HG03159 (cell line): ENCODE data around the gene CMC1.
"Not testable (repeated sequence)": the region's sequence is repeated elsewhere in the genome, so short reads cannot be mapped to it uniquely, and the experiment has no call there.

Source experiments
- ATAC-seq: cut with Tn5 transposase; IDR thresholded peaks from one replicate; pipeline ENCODE4 v1.9.1; 2021; ENCODE audit warnings: mild to moderate bottlenecking, moderate library complexity; ENCODE audit not compliant: unreplicated experiment

Gene CMC1

DNA sequence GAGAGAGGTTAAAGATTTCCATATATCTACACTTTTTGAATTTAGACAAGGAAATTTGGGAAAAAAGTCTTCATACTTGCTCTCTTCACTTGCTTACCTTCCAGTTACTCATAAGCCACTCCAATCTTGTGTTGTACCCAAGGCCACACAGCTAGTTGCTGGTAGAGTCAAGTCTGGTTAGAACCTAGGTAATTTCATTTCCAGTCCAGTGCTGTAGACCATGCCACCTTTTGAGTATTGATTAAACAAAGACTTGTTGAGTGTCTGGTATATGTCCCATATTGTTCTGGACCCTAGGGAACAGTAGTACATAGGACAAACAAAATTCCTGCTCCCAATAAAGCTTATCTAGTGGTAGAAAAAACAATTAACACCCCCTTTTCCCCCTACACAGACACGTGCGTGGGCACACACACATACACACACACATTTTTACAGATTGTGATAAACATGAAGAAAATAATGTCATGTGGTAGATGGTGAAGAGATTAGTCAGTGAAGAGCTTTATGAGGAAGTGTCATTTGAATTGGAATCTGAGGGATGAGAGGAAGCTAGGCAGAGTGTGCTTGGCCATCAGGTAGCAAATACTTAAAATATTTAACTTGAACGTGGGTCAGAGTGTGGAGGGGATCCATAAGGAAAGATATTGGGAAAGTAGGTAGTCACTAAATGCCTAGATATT is 2.1 kb downstream of the CMC1 start:
- no peak for ATAC-seq

GRCh38 chr3:28244491-28244890 is 3.1 kb downstream of the CMC1 start:
- no peak for ATAC-seq

- ATAC-seq: no peak
These were observed 5.9 kb downstream of the CMC1 start for GRCh38 chr3:28247286-28247685.

- no peak for ATAC-seq
These were observed 9.6 kb downstream of the CMC1 start for GRCh38 chr3:28250999-28251398.

DNA sequence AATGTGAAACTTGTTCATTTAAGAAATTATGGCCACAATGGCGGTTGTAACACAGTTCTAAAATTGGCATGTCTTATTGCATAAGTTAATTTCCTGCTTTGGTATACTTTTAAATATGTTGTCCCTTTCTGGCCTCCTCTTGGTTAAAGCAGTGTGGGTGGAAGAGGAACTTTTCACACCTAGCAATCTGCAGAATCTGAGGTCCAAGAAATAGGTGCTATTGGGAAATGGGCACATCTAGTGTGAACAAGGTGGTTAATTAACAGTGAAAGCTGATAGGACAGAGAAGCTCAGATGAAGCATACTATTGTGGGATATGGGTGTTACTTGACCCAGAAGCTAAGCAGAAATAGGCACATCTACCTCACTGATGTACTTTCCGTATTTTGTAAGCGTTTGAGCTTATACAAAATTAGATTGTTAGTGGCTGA is 10.6 kb downstream of the CMC1 start:
- ATAC-seq: no peak

DNA sequence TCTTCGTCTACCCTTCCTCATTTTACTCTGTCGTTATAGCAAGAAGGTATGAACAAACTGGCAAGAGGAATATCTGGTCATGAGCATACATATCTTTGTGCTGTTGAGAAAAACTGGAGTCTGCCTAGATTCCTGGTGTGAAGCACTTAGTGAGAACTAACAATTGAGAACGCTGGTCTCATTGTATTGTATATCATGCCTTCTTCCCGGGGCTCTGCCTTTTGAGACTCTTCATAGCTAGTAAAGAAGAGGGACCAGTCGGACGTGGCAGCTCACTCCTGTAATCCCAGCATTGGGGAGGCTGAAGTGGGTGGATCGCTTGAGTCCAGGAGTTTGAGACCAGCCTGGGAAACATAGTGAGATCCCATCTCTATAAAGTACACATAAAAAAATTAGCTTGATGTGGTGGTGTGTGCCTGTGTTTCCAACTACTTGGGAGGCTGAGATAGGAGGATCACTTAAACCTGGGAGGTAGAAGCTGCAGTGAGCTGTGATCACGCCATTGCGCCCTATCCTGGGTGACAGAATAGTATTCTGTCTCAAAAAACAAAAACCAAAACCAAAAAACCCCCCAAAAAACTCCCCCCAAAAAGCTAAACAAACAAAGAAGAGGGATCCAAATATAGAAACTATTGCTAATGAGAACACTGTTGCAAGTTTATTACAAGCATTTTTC is 11.8 kb downstream of the CMC1 start:
- no peak for ATAC-seq

DNA sequence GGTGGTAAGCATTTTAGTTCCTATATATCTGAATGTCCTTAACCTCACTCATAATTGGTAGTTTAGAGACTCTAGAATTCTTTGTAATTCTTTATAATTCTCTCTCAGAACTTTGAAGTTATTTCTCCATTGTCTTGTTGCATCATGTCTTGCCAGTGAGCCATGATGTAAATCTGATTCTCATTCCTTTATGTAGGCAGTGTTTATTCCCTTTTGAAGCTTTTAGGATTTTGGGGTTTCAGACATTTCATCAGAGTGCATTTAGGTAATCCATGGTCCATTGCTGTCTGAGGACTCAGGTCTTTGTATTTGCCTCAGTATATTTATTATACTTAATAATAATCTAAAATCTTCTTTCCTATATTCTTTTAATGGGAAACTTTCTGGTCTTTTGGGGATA is 20.6 kb downstream of the CMC1 start:
- ATAC-seq: no peak

- ATAC-seq: no peak
These were observed 24.2 kb downstream of the CMC1 start for GRCh38 chr3:28265641-28266040.

GRCh38 chr3:28267984-28268849 is 26.8 kb downstream of the CMC1 start:
- ATAC-seq: no peak

DNA sequence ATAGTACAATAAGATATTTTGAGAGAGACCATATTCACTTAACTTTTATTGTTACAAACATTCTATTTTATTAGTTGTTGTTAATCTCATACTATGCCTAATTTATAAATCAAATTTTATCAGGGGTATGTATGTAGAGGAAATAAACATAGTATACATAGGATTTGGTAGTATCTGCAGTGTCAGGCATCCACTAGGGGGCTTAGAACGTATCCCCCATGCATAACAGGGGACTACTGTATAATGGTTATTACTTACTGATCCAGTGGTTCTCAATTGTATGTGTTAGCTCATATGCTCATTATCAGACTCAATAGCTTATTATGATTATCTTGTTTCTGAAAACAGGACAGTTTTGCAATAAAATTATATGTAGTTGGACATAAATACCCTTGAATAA is 27.6 kb downstream of the CMC1 start:
- ATAC-seq: no peak

DNA sequence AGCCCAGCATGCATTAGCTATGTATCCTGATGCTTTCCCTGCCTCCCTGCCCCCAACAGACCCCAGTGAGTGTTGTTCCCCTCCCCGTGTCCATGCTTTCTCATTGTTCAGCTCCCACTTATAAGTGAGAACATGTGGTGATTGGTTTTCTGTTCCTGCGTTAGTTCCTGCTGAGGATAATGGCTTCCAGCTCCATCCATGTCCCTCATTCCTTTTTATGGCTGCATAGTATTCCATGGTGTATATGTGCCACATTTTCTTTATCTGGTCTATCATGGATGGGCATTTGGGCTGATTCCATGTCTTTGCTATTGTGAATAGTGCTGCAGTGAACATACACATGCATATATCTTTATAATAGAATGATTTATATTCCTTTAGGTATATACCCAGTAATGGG is 28.5 kb downstream of the CMC1 start:
- not testable (repeated sequence) for ATAC-seq

DNA sequence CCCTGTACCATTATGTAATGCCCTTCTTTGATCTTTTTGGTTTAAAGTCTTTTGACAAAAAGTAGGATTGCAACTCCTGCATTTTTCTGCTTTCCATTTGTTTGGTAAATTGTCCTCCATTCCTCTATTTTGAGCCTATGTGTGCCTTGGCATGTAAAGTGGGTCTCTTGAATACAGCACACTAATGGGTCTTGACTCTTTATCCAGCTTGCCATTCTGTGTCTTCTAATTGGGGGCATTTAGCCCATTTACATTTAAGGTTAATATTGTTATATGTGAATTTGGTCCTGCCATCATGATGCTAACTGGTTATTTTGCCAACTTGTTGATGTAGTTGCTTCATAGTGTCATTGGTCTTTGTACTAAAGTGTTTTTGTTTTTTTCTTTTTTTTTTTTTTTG is 32.4 kb downstream of the CMC1 start:
- ATAC-seq: no peak

DNA sequence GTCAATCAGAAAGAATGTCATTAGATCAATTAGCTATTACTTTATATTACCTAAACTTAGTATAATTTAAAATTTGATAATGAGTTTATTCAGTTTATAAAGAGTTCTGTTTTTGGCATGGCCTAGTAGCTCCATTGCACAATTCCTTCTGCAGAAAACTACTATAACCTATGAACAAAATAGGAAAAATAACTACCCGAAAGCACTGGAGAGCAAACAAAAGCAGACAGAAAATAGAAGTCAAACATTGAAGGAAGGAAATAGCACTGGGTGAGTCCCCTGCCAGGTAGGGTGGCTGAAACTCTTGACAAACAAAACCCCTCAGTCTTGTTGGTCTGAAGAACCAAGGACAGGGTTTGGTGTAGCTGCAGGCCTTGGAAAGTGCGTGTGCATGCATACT is 37.5 kb downstream of the CMC1 start:
- no peak for ATAC-seq

DNA sequence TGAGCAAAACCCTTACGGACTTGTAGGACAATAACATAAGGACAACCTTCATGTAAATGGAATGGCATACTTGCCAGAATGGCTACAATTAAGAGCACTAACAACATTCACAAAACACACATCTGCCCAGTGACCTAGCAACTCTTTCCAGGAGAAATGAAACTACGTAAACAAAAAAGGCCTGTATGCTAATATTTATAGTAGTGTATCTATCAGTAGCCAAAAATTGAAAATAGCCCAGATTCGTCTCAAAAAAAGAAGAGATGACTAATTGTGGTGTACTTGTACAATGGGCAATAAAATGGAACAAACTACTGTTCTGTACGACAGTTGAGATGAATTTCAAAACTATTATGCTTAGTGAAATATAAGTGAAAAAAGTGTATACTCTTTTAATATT is 38.4 kb downstream of the CMC1 start:
- ATAC-seq: peak; percentile 42

DNA sequence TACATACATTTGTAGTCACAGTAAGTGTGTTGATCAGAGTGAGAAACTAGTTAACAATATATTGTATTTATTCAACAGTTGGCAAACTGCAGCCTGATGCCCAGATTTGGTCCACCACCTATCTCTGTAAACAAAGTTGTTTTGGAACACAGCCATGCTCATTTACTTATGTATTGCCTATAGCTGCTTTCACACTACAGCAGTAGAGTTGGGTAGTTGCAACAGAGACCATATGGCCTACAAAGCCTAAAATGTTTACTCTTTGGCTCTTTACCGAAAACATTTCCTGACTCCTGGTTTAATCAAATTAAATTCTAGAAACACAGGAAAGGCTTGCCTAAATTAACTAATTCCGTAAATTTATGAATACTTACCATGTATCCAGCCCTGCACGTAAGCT is 39.4 kb downstream of the CMC1 start:
- ATAC-seq: no peak

GRCh38 chr3:28286595-28286994 is 45.2 kb downstream of the CMC1 start:
- ATAC-seq: peak; percentile 88

- no peak for ATAC-seq
These were observed 45.6 kb downstream of the CMC1 start for GRCh38 chr3:28287046-28287445.

DNA sequence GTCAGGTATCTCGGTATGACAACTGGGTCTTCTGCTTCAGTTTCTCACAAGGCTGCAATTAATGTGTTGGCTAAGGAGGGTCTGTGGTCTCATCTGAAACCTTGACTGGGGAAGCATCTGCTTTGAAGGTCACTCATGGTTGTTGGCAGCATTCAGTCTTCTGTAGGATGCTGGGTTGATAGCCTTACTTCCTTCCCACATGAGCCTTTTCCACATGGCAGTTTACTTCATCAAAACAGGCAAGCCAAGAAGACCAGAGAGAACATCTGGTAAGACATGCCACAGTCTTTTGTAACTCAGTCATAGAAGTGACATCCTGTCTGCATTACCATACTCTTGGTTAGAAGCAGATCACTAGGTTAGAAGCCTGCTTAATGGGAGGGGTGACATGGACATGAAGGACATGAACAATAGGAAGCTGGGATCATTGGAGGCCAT is 49.5 kb downstream of the CMC1 start:
- no peak for ATAC-seq

- no peak for ATAC-seq
These were observed 50.2 kb downstream of the CMC1 start for GRCh38 chr3:28291577-28291976.

DNA sequence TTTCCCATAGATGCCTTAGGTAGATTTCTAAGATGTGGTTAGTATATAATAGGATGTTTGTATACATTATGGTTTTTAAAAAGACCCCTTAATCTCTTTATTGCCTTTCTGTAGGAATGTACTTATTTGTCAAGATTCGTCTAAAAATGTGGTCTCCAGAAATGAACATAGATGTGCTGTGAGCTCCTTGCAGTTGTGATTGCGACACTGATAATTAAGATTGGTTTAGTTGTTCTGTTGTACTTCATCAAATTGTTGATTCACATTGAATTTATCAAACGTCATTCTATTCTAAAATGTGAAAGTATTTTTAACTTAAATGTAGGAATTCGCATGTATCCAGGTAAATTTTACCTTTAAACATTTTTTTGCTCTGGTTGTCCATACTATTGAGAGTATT is 51.2 kb downstream of the CMC1 start:
- ATAC-seq: no peak

DNA sequence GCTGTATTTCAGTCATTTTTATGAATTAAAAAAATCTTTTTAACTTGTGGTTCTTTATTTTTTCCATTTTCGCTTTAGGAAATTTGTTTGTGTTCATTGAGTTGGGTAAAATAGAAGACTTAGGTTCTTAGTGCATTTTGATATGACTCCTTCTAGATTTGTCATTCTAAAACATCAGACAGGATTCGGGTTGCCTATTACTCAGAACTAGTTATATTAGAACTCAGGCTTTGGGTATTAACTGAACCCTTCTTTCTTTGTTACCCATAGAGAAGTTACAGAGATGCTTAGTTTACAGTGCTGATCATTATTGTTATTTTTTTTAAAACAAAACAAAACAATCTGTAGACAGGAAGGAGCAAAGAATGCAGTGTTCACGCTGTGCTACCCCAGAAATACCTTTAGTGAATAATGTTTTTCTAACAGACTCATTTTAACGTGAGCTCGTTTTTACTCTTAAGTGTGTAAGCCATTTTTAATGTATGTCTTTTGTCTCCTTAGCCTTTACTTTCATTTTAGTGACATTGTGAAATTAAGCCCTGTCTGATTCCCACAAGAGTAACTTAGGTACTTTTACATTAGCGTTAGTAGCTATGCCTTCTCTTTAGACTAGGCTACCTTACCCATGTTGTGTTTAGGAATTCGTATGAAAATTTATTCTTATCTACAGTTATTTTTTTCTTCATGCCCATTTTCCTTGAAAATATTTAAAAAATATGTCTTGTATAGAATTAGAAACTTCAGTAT is 53.4 kb downstream of the CMC1 start:
- no peak for ATAC-seq
